IPS DF 19.7 (cell line): ENCODE data around the gene NCKAP5.

Experiments used
- DNase-seq: peaks from one replicate; pipeline ENCODE4 v3.0.0-alpha.2; 2013; ENCODE audit warnings: low read depth, low spot score

The NCKAP5 gene

DNA sequence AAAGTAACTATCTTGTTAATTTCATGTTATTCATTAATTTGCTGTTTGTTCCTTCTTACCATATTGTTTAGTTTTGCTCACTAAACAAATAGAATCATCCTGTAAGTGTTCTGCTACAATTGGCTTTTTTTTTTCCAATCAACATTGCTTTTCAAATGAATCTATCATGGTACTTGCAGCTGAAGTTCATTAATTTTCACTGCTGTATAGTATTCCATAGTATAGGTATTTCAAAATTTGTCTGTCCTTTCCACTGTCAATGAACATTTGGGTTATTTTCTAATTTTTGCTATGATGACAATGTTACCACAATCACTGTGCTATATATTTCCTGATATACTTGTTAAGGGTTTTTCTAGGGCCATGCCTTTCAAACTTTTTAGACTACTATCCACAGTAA is 809.3 kb downstream of the NCKAP5 start:
- no peak for DNase-seq

DNA sequence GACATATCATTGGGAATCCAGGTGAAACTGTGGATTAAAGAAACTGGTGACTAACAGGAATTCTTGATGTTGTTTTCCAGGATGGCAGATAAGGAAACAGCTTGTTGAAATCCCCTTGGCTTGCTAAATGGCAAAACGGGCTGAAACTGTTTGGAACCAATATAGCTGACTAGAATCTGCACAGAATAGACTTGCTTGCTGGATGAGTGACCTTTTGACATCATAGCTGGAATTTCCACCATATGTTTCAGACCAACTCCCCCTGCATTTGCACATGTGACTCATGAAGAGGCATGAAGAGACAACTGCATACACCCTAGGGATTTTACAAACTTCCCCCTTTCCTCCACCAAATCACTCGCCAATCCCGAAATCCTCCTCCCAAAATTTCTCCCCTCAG is 810.6 kb downstream of the NCKAP5 start:
- no peak for DNase-seq

DNA sequence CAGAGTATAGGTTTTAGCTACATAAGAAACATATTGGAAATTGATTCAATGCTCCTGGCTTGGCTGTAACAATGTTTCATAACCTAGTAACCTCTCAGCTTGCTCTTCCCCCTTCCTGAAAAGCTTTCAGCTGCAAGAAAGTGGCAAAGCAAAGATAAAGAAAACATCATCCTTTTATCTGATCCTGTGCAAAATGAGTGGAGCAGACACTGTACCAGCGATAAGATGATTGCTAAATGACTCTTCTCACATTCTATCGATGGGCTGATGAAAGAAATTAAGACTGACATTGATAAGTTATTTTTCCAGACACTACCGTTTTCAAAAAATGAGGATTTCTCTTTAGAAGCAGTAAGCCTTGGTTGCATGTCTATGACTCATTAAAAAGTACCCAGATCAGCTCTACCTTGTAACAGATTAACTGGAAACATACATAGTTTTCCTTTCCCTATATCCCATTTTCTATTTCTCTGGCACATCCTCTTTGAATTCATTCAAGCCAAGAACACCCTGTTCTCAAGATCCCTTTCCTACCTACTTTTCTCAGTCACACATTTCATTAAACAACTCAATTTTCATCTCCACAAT is 811.2 kb downstream of the NCKAP5 start:
- no peak for DNase-seq

DNA sequence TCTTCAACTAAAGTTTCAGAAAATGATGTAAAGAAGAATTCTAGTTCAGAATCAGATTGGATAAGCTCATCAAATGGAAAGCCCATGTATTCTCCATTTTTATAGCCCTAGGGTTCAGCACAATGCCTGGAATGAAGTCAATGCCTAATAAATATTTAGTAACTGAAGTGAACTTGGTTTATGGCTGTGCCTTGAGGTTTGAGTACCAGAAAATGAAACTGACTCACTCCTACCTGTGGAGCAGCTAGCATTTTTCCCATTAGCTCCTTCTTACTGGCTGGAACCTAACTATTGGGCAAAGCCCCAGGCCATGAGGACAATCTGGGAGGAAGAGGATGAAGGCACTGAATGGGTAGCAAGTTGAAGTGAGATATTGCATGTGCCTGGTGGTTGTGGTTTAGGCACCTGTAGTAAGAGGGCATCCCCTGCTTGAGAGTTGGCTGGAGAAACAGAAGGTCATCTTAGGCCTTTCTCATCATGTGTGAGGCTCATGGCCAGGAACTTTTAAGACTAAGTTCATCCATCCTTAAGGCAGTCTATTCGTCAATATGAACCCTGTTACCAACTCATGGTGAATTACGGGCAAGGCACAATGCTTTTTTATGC is 813.3 kb downstream of the NCKAP5 start:
- DNase-seq = no peak

DNA sequence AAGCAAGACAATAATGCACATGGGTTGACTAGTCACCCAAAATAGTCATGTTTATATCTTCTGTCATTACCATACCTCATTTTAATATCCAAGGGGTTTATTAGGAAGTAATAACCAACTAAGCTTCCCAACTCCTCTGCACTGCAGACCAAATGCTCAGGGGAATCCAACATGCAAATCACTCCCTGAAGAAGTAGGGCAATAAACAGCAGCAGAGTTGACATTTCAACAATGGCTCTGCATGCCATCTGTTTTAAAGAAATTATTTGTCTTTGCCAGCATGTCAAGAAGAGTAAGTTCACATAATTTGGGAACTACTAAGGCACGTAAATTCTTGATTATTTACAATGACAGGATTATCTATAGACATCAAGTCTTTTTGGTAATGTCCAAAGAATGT is 813.9 kb downstream of the NCKAP5 start:
- no peak for DNase-seq

DNA sequence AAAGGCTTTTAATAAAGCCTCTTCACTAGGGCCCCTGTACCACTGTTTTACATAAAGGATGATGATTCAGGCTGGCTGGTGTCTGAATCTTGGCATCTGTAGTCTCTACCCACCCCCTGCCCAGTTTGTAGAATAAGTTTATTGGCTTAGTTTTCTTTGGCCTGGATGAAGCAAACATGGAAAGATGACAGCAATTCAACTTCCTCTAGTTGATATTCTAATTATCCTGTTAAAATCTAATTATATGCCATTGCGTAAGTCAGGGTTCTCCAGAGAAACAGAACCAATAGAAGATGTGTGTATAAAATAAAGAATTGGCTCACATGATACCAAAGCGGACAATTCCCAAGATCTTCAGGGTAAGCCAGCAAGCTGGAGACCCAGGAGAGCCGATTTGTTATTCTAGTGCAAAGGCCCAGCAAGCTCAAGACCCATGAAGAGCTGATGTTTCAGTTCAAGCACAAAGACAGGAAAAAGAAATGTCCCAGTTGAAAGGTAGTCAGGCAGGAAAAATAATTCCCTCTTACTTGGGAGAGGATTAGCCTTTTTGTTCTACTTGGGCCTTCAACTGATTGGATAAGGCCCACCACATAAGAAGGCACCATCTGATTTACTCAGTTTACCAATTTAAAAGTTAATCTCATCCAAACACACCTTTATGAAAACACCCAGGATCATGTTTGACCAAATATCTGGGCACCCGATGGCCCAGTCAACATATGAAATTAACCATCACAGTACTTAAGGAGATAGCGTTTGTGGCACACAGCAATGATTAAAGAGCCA is 815.6 kb downstream of the NCKAP5 start:
- DNase-seq = no peak

DNA sequence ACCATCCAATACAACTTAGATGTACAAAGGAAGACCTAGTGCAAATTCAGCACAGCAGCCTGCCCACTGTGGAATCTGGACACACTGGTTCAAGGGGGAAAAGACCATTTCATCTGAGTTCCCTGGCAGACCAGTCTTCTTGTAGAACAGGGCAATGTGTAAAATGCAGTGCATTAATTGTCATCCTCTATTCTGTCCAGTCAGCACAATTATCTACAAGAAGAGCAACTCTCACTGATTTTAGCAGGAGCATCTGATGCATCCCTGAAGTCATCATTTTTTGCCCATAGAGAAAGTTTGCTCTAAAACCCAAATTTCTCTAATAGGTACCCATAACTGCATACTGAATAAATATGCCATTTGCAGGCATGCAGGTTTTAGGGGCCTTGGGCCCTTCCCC is 816.4 kb downstream of the NCKAP5 start:
- DNase-seq = no peak

DNA sequence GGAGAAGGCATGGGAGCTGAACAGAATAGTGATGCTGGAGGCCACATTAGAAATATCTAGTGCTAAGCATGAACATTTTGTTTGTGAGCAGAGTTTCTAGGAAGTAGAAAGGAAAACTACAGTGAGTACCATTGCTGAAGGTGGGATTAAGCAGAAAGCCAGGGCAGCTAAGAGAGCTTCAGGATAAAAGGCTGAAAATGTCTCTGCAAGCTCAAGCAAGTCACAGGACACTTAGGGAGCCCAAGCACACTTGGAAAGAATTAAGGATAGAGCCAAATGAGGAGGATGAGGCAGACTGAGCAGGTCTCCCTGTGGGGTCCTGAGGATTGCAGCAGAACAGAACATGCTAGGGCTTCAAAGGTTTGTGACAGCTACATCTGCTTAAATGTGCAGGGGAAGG is 817.7 kb downstream of the NCKAP5 start:
- no peak for DNase-seq

DNA sequence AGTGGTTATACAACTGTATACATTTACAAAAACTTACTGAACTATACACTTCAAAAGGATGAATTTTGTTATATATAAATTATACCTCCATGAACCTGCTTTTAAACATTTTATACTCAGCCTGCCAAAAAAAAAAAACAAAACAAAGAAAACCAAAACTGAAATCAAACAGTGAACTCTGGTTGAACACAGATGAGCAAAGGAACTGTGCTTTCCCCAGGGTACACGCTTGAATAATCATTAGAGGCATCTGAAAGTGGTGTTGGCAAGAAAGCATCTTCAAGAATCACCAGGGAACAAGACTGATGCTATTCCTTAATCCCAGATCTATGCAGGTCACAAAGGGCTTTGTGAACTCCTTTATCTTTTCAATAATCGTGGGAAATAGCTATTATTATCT is 821.2 kb downstream of the NCKAP5 start:
- no peak for DNase-seq

DNA sequence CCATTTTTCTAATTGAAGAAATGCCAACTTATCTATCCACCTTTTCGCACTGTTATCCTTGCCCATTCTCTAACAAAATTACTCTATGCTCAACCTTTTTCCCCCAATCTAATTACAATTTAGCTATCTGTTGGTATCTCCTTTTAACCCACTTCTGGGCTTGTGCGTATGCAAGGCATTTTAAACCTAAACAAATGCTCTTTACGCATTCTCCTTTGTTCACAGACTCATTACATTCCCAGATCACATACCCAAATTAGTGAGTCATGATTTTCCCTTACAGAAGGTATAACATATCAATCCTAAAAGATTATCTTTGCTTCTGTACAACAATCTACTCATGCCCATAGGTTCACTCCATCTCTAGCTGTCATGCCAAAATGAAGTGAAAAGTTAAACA is 826.5 kb downstream of the NCKAP5 start:
- no peak for DNase-seq

DNA sequence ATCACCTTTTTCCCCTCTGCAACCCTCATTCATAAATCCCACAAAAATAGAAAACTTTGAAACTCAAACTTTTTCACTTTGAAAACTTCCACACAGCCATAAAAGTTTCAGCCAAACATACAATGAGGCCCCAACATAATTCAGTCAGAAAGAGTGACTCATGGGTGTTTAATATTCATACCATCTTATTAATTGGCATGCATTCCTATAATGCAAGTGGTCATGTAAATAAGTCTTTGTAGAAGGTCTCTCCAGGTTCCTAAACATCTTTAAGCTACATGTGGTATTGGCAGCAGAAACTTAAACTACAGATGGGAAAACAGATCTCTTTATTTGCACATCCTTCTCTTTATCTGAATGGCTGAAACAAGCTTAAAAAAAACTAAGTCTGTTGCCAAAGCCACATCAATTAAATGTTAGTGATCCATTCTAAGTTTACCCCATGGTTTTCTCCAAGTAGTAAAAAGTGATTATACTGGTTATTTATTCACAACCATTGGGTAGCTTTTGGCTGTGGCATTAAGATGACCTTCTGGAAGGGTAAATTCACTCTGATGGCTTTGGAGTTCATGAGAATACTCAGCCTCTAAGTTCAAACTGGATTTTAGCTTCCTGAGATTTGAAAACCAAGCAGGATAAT is 828.1 kb downstream of the NCKAP5 start:
- no peak for DNase-seq

DNA sequence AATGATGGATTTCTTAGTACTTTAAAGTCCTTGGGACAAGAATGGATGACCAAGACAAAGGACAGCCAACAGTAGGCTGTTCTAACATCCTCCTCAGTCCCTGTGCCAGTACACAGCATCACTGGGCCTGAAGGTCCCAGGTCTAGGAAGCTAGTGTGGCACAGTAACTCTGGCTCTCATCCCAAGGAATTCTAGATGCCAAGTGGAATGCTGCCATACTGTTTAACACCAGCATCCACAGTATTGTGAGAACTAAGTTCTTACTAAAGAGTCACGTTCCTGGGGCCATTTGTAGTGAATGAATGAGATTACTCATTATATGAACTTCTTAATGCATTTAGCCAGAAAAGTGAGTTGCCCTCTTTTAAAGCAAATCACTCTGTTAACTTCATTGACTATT is 830.0 kb downstream of the NCKAP5 start:
- no peak for DNase-seq

DNA sequence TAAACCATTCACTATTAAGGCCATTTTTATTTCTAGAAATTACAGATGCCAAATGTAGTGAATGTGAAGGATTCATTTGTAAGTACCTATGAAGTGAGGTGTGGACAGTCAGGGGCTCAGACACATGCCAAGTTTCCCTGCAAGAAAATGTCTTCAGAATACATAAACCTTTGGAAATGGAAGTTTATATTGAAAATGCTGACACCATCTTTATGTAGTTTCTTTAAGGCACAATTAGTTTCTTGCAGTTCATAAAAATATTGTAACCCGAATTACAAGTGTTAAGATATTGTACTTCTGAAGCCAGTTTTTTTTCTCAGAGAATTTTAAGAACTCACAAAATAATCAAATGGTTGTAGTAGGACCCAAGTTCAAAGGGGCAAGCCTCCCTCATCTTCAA is 832.2 kb downstream of the NCKAP5 start:
- no peak for DNase-seq

DNA sequence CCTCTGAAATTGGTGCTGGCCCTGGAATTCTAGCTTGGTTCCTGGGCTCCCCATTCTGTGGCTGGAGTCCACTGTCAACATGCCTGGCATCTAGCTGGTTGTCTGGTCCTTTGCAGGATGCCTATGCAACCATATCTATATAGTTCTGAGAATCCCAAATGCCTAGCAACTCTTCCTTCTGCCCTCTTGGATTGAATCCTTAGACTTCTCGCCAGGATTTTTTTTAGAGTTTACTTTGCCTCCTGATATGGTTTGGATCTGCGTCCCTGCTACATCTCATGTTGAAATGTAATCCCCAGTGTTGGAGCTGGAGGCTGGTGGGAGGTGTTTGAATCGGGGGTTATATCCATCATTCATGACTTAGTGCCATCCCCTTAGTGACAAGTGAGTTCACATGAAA is 833.3 kb downstream of the NCKAP5 start:
- DNase-seq = no peak

DNA sequence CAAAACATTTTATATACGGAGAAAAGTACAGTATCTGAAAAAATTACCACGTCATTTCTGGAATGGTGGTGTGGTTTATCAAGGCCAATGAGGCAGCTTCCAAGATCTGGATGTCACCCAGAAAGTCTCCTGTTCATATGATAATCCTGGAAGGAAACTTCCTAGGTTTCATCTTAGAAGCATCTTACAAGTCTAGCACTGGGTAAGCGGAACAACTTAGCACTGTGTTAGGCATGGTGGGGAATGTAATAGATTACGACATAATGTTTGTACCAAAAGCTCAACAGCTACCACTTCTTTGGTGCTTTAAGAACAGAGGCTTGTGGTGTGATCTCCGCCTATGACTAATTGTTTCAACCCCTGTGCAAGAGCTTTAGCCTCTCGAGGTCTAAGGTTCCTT is 835.2 kb downstream of the NCKAP5 start:
- DNase-seq = no peak

DNA sequence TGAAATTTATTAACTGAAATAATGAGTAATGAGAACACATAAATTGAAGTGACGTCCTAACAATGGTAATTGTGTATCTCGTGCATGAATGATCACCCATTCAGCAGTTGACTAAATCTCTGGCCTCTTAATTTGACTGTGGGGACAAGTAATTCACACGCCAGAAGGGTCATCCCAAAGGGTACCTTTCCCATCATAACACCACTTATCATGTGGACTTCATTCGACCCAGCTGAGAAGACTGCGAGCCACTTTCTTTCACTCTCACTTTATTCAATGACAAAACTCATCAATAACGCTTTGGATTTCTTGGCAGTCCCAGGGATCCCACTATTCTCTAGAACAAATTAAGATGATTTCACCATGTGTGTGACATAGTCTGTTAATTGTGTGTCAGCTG is 835.6 kb downstream of the NCKAP5 start:
- no peak for DNase-seq

DNA sequence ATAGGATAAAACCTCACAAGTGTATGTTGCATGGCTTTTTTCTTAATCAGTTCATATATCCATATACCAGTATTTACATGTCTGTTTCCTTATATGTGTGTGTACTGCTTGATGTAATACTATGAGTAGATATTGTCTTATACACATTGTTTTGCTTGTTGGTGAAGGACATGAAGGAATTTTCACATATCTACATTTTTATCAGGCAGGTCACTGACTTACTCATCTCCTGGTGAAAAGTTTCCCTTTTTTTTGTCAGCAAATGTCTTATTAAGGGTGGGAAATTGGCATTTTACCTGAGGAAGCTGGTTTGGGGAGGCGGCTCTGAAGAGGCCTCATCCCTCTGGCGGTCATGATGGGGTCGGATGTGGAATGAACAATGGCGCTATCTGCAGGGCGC is 836.8 kb downstream of the NCKAP5 start:
- DNase-seq = no peak

DNA sequence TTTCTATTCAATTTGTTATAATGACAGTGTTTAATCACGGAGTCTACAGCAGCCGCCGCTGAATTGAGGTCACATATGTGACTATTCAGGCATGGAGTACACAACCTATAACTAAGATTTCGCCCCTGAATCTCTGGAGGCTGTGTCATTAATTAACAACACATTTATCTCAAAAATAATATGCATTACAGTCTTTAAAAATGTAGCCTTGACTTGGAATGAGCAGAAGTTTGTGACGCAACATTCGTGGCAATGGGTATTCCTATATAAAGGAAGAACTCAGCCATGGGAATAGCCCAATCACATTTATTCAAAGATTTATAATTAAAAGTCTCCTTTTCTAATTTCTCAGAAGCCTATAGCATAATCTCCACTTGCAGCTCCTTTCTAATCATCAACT is 837.7 kb downstream of the NCKAP5 start:
- no peak for DNase-seq

DNA sequence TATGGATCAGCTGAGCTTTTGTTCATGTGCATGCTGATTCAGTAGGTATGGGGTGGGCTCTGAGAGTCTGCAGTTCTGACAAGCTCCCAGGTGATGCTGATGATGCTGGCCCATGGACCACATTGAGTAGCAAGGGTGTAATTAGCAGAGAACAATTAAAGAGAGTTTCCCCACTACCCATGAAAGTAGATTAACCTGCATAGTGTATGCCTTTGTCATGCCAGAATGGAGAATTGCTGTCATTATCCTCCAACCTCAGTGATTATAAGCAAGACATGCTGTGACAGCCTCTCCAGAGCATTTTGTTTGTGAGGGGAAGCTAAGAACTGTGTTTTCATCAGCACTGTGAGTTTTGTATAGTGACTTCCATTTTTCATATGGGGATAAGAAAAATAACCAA is 838.7 kb downstream of the NCKAP5 start:
- no peak for DNase-seq

DNA sequence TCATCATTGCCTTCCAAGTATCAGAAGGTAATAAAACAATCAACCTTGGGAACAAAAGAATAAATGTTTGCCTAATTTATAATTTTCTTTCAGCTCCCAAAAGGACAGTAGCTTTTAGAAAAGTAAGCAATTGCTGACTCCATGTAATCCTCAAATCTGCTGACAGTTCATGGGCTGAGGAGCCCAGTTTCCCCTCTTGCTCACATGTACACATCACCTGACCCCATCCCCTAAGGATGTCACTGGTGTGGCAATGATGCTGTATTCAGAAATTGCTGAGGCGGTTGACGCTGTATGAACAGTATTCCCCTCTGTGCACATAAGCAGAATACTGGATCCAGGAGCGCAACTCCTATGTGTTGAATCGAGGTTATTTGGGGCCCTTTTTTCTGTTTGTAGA is 842.1 kb downstream of the NCKAP5 start:
- DNase-seq = no peak

DNA sequence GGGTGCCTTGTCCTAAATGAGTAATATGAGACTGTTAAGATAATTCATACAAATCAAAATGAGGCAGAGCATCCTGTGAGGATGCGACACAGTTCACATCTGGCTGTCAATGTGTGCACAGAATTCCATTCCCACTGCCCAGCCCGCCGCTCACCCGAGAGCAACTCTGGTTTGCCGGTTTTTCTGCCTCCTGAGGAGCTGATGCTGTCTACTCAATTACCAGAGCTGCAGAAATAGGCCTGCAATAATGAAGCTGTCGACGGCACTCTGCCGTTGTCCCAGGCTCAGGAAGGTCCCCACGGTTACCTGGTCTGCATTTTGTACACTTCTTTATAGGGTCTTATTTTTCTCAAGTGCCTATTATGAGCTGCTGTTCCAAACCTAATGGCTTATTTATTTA is 842.5 kb downstream of the NCKAP5 start:
- DNase-seq = no peak

DNA sequence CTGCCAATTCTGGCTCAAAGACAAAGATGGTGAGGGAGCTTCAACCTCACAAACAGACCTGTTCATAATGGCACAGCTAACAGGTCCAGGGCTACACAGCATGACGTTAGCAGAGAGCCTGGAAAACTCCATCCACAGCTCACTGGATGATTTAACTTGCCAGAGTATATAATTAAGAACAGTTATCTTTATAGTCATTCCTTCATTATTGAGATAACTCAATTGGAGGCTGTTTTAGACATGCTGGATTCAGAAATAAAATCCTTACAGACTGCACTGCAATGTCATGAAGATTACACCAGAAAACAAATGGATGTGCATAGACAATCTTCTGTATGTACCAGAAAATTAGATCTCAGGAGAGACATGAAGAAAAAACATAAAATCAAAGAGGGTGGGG is 843.1 kb downstream of the NCKAP5 start:
- no peak for DNase-seq

DNA sequence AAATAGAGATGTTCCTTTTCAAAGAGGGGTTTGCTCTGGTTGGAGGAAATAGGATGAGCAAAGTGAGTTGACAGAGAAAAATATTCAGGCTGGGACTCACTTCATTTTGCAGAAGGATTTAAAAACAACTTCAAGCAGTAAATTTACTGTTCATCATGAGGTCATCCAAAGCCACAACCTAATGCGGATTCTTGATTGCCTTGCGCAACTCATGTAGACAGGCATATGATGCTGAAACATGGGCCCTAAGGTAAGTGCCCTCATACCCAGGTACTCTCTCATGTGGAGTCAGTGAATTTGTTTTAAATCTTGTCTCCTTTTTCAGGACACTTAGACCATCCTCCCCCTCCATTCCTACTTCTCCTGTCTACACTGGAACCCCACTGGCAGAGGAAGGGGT is 846.3 kb downstream of the NCKAP5 start:
- no peak for DNase-seq
